ES-I3 (cell line): Measurements from ENCODE around the gene IGFL2.
A peak's percentile ranks its signal among the peaks of the same experiment; 100 is the strongest.

Source experiments
- H3K36me3 ChIP-seq: 2 replicates; pipeline ENCODE4 v1.6.1; 2013; ENCODE audit warnings: mild to moderate bottlenecking, low read length, control low read depth, moderate library complexity; ENCODE audit not compliant: insufficient read depth
- H3K4me1 ChIP-seq: 2 replicates; pipeline ENCODE4 v1.6.1; 2013; ENCODE audit warnings: mild to moderate bottlenecking, control low read depth, low read length; ENCODE audit not compliant: insufficient read depth
- H3K9ac ChIP-seq: 2 replicates; pipeline ENCODE4 v1.6.1; 2013; ENCODE audit warnings: low read depth, mild to moderate bottlenecking, low read length, moderate library complexity
- H3K9me3 ChIP-seq: 2 replicates; pipeline ENCODE4 v1.6.1; 2013; ENCODE audit warnings: mild to moderate bottlenecking, low read length, moderate library complexity; ENCODE audit not compliant: control insufficient read depth, insufficient read depth

The IGFL2 gene

DNA sequence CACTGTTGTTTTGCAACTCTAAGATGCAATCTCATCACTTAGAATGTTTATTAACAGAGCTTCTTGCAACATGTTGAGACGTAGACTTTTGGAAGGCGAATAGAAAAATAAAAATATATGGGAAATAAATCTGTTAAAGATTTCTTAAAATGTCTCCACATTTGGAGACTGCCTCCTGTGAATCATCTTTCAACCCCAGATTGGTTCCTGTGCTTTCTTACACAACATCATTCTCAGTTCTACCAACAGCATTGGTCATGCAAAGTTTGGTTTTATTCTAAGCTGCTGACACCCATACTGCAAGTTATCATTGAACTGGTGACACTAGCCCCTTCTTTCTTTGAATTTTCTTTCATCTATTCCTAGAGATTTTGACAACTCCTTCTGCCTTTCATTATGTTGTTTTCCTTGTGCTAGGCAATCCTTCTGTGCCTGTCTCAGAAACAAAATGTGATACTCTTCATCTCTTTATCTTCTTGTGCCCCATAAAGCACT is 21.9 kb upstream of the IGFL2 start:
- H3K9ac ChIP-seq = no peak overlapping the region
- H3K9me3 ChIP-seq = peaks cover 2% of the 10 kb centered on the region; the same call in 1 of the 2 replicates
- no peaks in the 10 kb centered on the region; the same call in 1 of the 2 replicates for H3K36me3 ChIP-seq
- H3K4me1 ChIP-seq = no peaks in the 10 kb centered on the region

DNA sequence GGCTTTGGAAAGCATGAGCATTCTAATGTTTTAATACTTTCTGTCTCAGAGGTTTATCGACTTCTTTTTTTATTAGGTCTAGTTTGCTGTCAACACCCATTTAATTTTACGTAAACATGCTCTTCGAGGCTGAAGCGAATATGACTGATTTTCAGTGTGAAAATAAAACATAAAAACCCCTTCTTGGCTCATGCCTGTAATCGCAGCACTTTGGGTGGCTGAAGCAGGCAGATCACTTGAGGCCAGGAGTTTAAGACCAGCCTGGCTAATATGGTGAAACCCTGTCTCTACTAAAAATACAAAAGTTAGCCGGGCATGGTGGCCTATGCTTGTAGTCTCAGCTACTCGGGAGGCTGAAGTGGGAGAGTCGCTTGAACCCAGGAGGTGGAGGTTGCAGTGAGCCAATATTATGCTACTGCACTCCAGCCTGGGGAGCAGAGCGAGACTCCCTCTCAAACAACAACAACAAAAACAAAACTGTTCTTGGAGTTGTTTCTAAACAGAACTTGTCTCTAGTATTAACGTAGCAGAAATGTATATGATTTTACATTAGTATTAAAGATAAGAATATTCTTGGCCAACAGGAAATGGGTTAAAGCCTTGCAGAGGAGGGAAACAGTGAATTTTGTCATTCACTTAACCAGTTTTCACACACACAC is 16.4 kb upstream of the IGFL2 start:
- peaks cover 12% of the 10 kb centered on the region for H3K4me1 ChIP-seq
- peak overlapping the region; percentile 60; the same call in 1 of the 2 replicates for H3K9ac ChIP-seq

DNA sequence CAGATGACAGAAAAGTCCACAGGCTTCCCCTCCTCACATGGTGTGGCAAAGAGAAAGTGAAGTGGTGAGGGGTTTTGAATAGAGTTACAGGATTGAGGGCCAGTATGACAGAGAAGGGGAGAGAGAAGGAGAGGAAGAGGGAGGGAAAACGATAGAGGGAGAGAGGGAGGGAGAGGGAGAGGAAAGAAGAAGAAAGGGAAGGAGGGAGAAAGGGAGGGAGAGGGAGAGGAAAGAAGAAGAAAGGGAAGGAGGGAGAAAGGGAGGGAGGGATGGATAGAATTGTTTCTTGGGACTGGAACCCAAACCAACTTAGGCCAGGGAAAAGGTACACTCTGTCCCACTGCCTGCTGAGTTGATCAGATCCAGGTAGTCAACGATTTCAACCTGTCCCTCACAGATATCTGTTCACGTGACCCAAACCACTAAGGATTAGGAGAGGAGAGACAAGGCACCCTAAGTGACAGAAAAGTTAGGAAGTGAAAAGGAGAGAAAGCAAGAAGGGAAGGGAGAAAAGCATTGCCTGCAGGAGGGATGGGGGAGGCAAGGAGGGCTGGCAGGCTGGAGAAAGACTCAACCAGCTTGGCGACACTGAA is 15.4 kb upstream of the IGFL2 start:
- peak overlapping the region; percentile 60 for H3K9ac ChIP-seq
- H3K36me3 ChIP-seq = 0 out of 2 replicates have a peak, but pooled peaks cover 3% of the 10 kb centered on the region
- H3K9me3 ChIP-seq = peaks cover 19% of the 10 kb centered on the region
- peaks cover 12% of the 10 kb centered on the region for H3K4me1 ChIP-seq

More for the DNA sequence above, 16.4 kb upstream of the IGFL2 start:
- H3K9me3 ChIP-seq = peaks cover 19% of the 10 kb centered on the region
- no peaks in the 10 kb centered on the region for H3K36me3 ChIP-seq

DNA sequence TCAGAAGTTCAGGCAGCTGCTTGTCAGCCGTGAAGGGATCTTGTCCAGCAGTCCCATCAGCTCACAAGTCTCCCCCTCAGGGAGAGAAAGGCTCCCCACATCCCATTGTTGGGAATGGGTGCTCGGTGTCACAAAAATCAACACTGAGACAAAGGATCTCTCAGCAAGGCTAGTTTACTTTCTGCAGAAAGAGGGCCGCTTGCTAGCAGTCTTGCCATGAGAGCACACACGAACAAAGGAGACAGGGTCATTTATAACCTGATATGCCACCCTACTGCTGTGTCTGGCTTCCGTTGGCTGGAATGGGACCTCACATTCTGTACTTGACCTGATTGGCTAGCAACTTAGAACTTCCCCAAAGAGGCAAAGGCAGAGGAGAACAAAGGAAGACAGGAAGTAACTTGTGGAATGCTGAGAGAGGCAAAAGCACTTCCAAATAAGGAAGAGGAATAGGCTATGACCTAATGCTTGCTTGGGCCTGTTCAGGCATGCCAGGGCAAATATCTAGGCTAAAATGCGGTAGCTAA is 14.9 kb upstream of the IGFL2 start:
- H3K9me3 ChIP-seq = peaks cover 19% of the 10 kb centered on the region
- H3K36me3 ChIP-seq = 0 out of 2 replicates have a peak, but pooled peaks cover 3% of the 10 kb centered on the region
- peaks cover 12% of the 10 kb centered on the region for H3K4me1 ChIP-seq
- peak overlapping the region; percentile 60 for H3K9ac ChIP-seq

DNA sequence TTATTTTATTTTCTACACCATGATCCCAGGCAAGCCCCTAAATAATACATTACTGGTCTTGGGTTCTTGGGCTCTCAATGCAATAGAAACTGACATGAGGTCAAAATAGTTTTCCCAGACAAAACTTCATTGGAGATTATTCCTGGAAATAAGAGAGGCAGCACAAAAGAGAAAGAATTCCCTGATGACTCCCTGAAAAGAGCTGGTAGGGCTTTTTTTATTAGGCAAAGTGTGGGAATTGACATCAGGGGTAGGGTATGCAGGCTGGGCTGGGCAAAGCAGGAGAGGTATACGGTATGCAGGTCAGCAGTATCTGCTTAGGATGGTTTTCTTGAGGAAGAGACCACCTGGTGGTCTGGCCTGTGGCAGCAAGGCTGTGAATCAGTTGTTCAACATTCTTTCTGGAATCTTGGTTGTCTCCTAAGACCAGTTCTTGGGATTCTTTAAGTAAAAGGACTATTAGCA is 14.2 kb upstream of the IGFL2 start:
- Histone ChIP-seq H3K36me3 (0 out of 2 replicates have a peak, but pooled peaks cover 3% of the 10 kb centered on the region), H3K4me1 (peaks cover 12% of the 10 kb centered on the region), H3K9me3 (peaks cover 19% of the 10 kb centered on the region), H3K9ac (no peak overlapping the region)

DNA sequence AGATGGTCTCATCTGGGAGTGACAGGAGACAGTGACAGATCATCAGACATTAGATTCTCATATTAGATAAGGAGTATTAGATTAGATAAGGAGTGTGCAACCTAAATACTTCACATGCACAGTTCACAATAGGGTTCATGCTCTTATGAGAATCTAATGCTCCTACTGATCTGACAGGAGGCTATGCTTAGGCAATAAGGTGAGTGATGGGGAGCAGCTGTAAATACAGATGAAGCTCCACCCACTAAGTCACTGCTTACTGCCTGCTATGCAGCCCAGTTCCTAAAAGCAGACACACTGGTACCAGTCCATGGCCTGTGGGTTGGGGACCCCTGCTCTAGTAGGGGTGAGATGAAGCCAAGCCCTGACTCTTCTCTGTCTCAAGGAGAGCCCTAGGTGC is 13.5 kb upstream of the IGFL2 start:
- peaks cover 12% of the 10 kb centered on the region for H3K4me1 ChIP-seq
- H3K36me3 ChIP-seq = 0 out of 2 replicates have a peak, but pooled peaks cover 3% of the 10 kb centered on the region
- no peak overlapping the region for H3K9ac ChIP-seq
- peaks cover 19% of the 10 kb centered on the region for H3K9me3 ChIP-seq

DNA sequence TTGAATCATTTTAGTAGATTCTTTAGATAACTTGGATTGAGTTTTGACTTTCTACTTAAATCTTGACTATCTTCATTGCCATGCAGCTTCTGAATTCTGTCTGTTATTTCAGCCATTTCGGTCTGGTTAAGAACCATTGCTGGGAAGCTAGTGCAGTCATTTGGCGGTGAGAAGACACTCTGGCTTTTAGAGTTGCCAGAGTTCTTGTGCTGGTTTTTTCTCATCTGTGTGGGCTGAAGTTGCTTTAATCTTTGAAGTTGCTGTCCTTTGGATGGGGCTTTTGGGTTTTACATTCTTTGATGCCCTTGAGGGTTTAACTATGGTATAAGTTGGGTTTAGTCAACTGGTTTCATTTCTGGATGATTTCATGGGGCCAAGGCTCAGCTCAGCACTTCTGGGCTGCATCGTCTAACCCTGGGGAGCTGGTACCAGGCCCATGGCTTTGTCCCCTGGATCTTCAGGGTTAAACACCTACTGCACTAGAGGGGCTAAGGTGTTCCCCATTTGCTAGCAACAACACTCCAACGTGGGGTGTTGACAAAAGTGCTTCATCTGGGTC is 10.0 kb upstream of the IGFL2 start:
- Histone ChIP-seq H3K9me3 (peaks cover 19% of the 10 kb centered on the region), H3K4me1 (peaks cover 12% of the 10 kb centered on the region), H3K9ac (no peak overlapping the region), H3K36me3 (0 out of 2 replicates have a peak, but pooled peaks cover 3% of the 10 kb centered on the region)

DNA sequence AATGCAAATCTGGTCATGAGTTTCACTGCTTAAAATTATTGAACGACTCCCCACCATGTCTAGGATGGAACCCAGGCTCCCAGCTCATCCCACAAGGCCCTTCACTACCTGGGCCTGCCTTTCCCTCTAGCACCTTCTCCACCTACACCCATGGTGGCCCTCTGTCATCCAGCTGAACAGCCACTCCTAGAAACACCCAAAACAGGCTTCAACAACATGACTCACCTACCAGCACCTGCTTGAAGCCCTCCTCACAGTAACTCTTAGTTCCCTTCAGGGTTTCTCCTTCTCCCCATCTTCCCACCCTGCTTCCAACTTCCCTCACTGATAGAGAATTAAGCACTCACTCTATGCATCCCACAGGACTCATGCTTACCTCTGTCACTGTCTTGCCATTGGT is 6.6 kb upstream of the IGFL2 start:
- Histone ChIP-seq H3K9me3 (no peaks in the 10 kb centered on the region; the same call in 1 of the 2 replicates), H3K9ac (no peak overlapping the region), H3K4me1 (no peaks in the 10 kb centered on the region), H3K36me3 (0 out of 2 replicates have a peak, but pooled peaks cover 3% of the 10 kb centered on the region)

DNA sequence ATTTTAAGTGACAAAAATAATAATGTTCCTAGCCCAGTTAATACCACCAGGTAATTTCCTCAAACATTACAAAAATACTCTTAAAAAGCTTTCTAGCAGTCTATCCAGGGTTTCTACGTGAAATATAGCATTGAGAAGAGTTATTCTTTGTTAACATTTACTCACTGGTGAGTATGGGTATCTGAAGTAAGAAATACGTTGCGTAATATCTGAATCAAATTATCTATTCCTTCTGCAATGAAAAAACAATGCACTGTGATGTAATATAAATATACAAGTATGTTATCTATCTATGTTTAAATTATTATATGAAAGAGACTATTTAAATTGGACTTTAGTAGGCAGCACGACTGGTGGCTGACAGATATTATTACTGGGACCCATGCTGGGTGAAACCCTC is 5.7 kb upstream of the IGFL2 start:
- Histone ChIP-seq H3K9ac (no peak overlapping the region), H3K4me1 (no peaks in the 10 kb centered on the region), H3K9me3 (no peaks in the 10 kb centered on the region; the same call in 1 of the 2 replicates), H3K36me3 (0 out of 2 replicates have a peak, but pooled peaks cover 2% of the 10 kb centered on the region)

DNA sequence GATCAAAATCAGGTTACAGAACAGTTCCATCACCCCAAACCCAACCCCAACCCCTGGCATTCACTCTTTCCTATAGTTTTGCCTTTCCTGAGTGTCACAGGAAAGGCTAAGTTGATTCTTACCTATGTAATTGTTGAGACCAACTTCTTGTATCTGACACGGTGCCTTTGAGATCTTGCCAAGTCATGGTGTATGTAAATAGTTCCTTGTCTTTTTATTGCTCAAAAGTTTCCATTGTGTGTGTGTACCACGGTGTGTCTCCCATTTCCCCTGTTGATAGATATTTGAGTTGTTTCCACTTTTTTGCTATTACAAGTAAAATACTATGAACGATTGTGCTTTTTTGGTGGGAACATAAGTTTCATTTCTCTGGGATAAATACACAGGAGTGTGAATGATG is 3.3 kb upstream of the IGFL2 start:
- H3K9me3 ChIP-seq = no peaks in the 10 kb centered on the region; the same call in 1 of the 2 replicates
- no peaks in the 10 kb centered on the region for H3K36me3 ChIP-seq
- no peak overlapping the region for H3K9ac ChIP-seq
- H3K4me1 ChIP-seq = no peaks in the 10 kb centered on the region

DNA sequence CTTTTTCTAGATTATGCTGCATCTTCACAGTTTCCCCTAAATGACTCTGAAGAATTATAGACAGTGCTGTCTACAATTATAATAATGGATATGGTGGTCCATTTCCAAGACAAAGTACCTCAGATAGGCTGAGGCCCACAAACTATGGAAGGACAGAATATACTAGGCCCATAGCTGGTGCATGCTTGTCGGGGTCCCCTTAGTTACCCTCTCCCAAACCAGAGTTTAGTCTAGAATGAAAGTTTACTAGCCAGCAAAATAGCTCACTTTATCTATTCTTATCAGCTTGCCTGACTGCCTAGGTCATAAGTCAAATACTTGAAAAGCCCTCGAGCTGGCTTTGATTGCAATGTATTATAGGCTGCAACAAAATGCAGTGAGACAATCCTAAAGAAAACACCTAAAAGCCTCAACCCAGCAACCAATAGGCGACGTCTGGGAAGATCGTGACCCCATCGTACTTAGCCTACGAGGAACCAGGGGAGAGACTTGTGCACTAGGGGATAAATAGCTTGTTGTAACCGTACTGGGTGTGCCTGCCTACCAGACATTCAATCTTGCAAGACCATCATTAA is 785 bp upstream of the IGFL2 start:
- H3K4me1 ChIP-seq = no peaks in the 10 kb centered on the region
- no peaks in the 10 kb centered on the region; the same call in 1 of the 2 replicates for H3K9me3 ChIP-seq
- H3K9ac ChIP-seq = no peak overlapping the region
- H3K36me3 ChIP-seq = no peaks in the 10 kb centered on the region

DNA sequence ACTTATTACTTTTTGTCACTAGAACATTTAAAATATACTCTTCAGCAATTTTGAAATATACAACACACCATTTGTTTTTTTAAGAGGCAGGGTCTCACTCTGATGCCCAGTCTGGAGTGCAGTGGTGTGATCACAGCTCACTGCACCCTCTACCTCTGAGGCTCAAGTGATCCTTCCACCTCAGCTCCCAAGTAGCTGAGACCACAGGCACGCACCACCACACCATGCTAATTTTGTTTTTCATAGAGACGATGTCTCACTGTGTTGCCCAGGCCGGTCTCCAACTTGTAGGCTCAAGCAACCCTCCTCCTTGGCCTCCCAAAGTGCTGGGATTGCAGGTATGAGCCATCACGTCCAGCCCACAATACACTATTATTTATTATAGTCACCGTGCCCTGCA is 2.6 kb downstream of the IGFL2 start:
- H3K4me1 ChIP-seq = no peaks in the 10 kb centered on the region
- no peaks in the 10 kb centered on the region for H3K9me3 ChIP-seq
- no peak overlapping the region for H3K9ac ChIP-seq
- H3K36me3 ChIP-seq = no peaks in the 10 kb centered on the region

DNA sequence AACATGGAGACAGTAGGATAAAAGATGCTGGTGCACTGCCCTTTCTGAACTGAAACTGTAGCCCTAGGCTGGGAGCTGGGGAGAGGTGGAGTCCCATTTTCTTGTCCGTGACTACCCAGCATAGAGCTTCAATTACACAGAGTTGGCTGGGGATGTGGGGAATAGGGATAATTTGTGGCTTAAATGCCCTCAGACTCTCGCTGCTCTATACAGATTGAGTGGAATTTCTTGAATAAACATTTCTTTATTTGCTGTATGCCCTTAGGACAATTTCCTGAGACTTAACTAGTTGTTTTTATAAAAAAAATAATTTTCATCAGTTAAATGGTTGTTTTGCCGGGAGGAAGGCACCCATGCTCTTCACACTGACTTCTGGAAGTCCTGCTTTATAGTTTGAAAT is 7.2 kb downstream of the IGFL2 start:
- H3K9ac ChIP-seq = no peak overlapping the region
- no peaks in the 10 kb centered on the region for H3K36me3 ChIP-seq
- peaks cover 5% of the 10 kb centered on the region; the same call in 1 of the 2 replicates for H3K9me3 ChIP-seq
- H3K4me1 ChIP-seq = no peaks in the 10 kb centered on the region
